Measurements from ENCODE around the gene HSP90AB1.

HSP90AB1 gene

GRCh38 chr6:44292661-44293365 lies 45.9 kb downstream of the HSP90AB1 start:
- FAIRE-seq = no peak

GRCh38 chr6:44294832-44295791 lies 48.2 kb downstream of the HSP90AB1 start:
- no peak for FAIRE-seq

- no peak for FAIRE-seq
These were observed 50.5 kb downstream of the HSP90AB1 start for GRCh38 chr6:44297063-44298038.

- FAIRE-seq = no peak
These were observed 51.3 kb downstream of the HSP90AB1 start for GRCh38 chr6:44298055-44298803.

- FAIRE-seq = no peak
These were observed 52.0 kb downstream of the HSP90AB1 start for GRCh38 chr6:44298864-44299263.

- FAIRE-seq = no peak
These were observed 53.5 kb downstream of the HSP90AB1 start for GRCh38 chr6:44300292-44300823.

GRCh38 chr6:44301106-44301505 lies 54.2 kb downstream of the HSP90AB1 start:
- FAIRE-seq = no peak

- FAIRE-seq = no peak
These were observed 55.1 kb downstream of the HSP90AB1 start for GRCh38 chr6:44301782-44302564.

- no peak for FAIRE-seq
These were observed 56.0 kb downstream of the HSP90AB1 start for GRCh38 chr6:44302856-44303255.
